H1 (cell line): Measurements from ENCODE around the gene SYPL1. TPM values are rescaled to one million over a fixed set of nuclear protein-coding genes. Genes with fewer than 3 reads are reported as not detected.

Source experiments
- ASH2L ChIP-seq: fragments of 200-600, 300-600 bp; sonication (generic); IDR thresholded peaks from one replicate; pipeline ENCODE4 v1.7.1; 2017; ENCODE audit warnings: low read length
- CHD1 ChIP-seq: IDR thresholded peaks from 2 replicates; pipeline ENCODE4 v1.6.1; 2012; ENCODE audit warnings: low read depth, low read length, improper control_type of control experiment
- CREB1 ChIP-seq: IDR thresholded peaks from 2 replicates; pipeline ENCODE4 v1.6.1; 2012; ENCODE audit warnings: inconsistent platforms
- NANOG ChIP-seq: IDR thresholded peaks from 2 replicates; pipeline ENCODE4 v1.6.1; 2011; ENCODE audit warnings: low read length, low read depth, mild to moderate bottlenecking, inconsistent platforms; ENCODE audit not compliant: insufficient read depth, poor library complexity, severe bottlenecking
- POLR2AphosphoS5 ChIP-seq: IDR thresholded peaks from 2 replicates; pipeline ENCODE4 v1.6.1; 2011; ENCODE audit warnings: low read depth, low read length
- SP1 ChIP-seq: IDR thresholded peaks from 2 replicates; pipeline ENCODE4 v1.6.1; 2011; ENCODE audit warnings: low read depth, low read length
- SP2 ChIP-seq: IDR thresholded peaks from 2 replicates; pipeline ENCODE4 v1.6.1; 2012; ENCODE audit warnings: mild to moderate bottlenecking, low read length, inconsistent platforms
- SUZ12 ChIP-seq: fragments of 200-600 bp; sonication (generic); IDR thresholded peaks from 2 replicates; pipeline ENCODE4 v1.6.1; 2012; ENCODE audit warnings: mild to moderate bottlenecking, inconsistent platforms, low read length, moderate library complexity, mixed read lengths
- polyA plus RNA-seq, 7 experiments: library from polyadenylated mRNA; depleted of rRNA in 3 of 7; stranded (reverse) in 5 of 7; unstranded in 2 of 7; fragments of >200 nt in 5 of 7; fragments of 200-250 nt in 2 of 7; gene quantifications; 1 replicate in 5 of 7; 2 replicates in 1 of 7; 4 replicates in 1 of 7; pipeline versions ENCODE4 v1.2.1 to v1.2.3, GENCODE V29; 2011 to 2013; ENCODE audit warnings: missing spikeins in 2 of 7, mixed read lengths in 2 of 7
- total RNA-seq: library from RNA; stranded (reverse); fragmentation: NEBNext Ultra II Directional; extraction: Animal tissue kit (Norgen Biotek cat#: 25700); gene quantifications from 2 replicates; pipeline ENCODE4 v1.2.1, GENCODE V29; 2021
- TF ChIP-seq, protein P1 (sequence below): IDR thresholded peaks from 2 replicates; pipeline ENCODE4 v1.6.1; 2012; ENCODE audit warnings: inconsistent platforms
- TF ChIP-seq, protein P2 (sequence below): fragments of 300-600 bp; sonication (generic); IDR thresholded peaks from 2 replicates; pipeline ENCODE4 v1.7.1; 2012; ENCODE audit warnings: low read length, moderate library complexity, mild to moderate bottlenecking, inconsistent platforms; ENCODE audit not compliant: insufficient replicate concordance

The SYPL1 gene
- total and polyA plus RNA-seq, 2 of the 8 experiments (the other 6 are each of a cell fraction or from before 2014, with no cell fraction given) = 44.9 to 57.7 TPM

DNA sequence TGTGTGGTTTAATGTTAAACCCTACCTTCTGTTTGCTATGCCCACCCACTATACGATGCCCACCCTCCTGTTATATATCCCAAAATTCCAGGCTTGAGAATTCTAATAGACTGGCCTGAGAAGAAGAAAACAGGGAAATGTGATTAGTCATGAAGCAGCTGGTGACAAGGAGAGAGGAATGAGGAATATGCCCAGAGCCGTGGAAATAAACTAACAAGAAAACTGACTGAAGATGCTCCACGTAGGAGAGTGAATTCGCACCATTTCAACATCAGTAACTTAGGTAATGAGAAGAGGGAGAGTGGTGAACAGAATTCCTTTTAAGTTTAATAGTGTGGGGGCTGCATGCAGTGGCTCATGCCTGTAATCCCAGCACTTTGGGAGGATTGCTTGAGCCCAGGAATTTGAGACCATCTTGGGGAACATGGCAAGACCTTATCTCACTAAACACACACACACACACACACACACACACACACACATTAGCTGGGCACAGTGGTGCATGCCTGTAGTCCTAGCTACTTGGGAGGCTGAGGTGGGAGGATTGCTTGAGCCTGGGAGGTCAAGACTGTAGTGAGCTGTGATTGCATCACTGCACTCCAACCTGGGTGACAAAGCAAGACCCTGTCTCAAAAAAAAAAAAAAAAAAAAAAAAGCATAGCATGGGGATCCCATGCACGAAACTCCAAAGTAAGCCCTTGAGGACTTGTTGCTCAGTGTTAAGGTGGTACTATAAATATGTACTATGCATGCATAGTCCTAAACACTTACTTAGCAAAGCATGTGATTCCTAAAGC lies 16.1 kb upstream of the SYPL1 start (continued):
- TF ChIP-seq NANOG (no peak), ASH2L (no peak), CREB1 (no peak), SP2 (no peak), POLR2AphosphoS5 (no peak), SP1 (no peak), CHD1 (no peak), SUZ12 (no peak)
- TF ChIP-seq, protein P1, sequence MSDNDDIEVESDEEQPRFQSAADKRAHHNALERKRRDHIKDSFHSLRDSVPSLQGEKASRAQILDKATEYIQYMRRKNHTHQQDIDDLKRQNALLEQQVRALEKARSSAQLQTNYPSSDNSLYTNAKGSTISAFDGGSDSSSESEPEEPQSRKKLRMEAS = no peak
- TF ChIP-seq, protein P2, sequence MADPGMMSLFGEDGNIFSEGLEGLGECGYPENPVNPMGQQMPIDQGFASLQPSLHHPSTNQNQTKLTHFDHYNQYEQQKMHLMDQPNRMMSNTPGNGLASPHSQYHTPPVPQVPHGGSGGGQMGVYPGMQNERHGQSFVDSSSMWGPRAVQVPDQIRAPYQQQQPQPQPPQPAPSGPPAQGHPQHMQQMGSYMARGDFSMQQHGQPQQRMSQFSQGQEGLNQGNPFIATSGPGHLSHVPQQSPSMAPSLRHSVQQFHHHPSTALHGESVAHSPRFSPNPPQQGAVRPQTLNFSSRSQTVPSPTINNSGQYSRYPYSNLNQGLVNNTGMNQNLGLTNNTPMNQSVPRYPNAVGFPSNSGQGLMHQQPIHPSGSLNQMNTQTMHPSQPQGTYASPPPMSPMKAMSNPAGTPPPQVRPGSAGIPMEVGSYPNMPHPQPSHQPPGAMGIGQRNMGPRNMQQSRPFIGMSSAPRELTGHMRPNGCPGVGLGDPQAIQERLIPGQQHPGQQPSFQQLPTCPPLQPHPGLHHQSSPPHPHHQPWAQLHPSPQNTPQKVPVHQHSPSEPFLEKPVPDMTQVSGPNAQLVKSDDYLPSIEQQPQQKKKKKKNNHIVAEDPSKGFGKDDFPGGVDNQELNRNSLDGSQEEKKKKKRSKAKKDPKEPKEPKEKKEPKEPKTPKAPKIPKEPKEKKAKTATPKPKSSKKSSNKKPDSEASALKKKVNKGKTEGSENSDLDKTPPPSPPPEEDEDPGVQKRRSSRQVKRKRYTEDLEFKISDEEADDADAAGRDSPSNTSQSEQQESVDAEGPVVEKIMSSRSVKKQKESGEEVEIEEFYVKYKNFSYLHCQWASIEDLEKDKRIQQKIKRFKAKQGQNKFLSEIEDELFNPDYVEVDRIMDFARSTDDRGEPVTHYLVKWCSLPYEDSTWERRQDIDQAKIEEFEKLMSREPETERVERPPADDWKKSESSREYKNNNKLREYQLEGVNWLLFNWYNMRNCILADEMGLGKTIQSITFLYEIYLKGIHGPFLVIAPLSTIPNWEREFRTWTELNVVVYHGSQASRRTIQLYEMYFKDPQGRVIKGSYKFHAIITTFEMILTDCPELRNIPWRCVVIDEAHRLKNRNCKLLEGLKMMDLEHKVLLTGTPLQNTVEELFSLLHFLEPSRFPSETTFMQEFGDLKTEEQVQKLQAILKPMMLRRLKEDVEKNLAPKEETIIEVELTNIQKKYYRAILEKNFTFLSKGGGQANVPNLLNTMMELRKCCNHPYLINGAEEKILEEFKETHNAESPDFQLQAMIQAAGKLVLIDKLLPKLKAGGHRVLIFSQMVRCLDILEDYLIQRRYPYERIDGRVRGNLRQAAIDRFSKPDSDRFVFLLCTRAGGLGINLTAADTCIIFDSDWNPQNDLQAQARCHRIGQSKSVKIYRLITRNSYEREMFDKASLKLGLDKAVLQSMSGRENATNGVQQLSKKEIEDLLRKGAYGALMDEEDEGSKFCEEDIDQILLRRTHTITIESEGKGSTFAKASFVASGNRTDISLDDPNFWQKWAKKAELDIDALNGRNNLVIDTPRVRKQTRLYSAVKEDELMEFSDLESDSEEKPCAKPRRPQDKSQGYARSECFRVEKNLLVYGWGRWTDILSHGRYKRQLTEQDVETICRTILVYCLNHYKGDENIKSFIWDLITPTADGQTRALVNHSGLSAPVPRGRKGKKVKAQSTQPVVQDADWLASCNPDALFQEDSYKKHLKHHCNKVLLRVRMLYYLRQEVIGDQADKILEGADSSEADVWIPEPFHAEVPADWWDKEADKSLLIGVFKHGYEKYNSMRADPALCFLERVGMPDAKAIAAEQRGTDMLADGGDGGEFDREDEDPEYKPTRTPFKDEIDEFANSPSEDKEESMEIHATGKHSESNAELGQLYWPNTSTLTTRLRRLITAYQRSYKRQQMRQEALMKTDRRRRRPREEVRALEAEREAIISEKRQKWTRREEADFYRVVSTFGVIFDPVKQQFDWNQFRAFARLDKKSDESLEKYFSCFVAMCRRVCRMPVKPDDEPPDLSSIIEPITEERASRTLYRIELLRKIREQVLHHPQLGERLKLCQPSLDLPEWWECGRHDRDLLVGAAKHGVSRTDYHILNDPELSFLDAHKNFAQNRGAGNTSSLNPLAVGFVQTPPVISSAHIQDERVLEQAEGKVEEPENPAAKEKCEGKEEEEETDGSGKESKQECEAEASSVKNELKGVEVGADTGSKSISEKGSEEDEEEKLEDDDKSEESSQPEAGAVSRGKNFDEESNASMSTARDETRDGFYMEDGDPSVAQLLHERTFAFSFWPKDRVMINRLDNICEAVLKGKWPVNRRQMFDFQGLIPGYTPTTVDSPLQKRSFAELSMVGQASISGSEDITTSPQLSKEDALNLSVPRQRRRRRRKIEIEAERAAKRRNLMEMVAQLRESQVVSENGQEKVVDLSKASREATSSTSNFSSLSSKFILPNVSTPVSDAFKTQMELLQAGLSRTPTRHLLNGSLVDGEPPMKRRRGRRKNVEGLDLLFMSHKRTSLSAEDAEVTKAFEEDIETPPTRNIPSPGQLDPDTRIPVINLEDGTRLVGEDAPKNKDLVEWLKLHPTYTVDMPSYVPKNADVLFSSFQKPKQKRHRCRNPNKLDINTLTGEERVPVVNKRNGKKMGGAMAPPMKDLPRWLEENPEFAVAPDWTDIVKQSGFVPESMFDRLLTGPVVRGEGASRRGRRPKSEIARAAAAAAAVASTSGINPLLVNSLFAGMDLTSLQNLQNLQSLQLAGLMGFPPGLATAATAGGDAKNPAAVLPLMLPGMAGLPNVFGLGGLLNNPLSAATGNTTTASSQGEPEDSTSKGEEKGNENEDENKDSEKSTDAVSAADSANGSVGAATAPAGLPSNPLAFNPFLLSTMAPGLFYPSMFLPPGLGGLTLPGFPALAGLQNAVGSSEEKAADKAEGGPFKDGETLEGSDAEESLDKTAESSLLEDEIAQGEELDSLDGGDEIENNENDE = no peak
